Nephron progenitor cell (in vitro differentiated cells): ENCODE measurements around the gene SSX4B.
"Not testable (repeated sequence)": the region's sequence is repeated elsewhere in the genome, so short reads cannot be mapped to it uniquely, and the experiment has no call there.

Experiments used
- DNase-seq: peaks from one replicate; pipeline ENCODE4 v3.0.0; 2021
- H3K27ac Mint-ChIP-seq: 2 replicates; pipeline ENCODE4 v1.8.0; 2021; ENCODE audit warnings: mild to moderate bottlenecking, moderate library complexity, mixed read lengths
- H3K27me3 Mint-ChIP-seq: 2 replicates; pipeline ENCODE4 v1.8.0; 2021; ENCODE audit warnings: mild to moderate bottlenecking, low read depth, mixed read lengths; ENCODE audit not compliant: poor library complexity
- H3K36me3 Mint-ChIP-seq: 2 replicates; pipeline ENCODE4 v1.8.0; 2021; ENCODE audit warnings: low read depth, mixed read lengths
- H3K4me1 Mint-ChIP-seq: 2 replicates; pipeline ENCODE4 v1.8.0; 2021; ENCODE audit warnings: mixed read lengths
- H3K4me3 Mint-ChIP-seq: 2 replicates; pipeline ENCODE4 v1.8.0; 2021; ENCODE audit warnings: mild to moderate bottlenecking, moderate library complexity, mixed read lengths
- H3K9me3 Mint-ChIP-seq: 2 replicates; pipeline ENCODE4 v1.8.0; 2021; ENCODE audit warnings: mild to moderate bottlenecking, moderate library complexity, mixed read lengths
- CTCF ChIP-seq: fragments of 200-600 bp; sonication (generic); IDR thresholded peaks from 2 replicates; pipeline ENCODE4 v1.5.0; 2021; ENCODE audit warnings: antibody characterized with exemption

SSX4B gene

GRCh38 chrX:48357681-48358080 is 54.1 kb downstream of the SSX4B start:
- DNase-seq = no peak
- Mint-ChIP-seq H3K27me3 (peaks cover 5% of the 10 kb centered on the region), H3K9me3 (peaks cover 54% of the 10 kb centered on the region), H3K4me1 (peaks cover 15% of the 10 kb centered on the region), H3K36me3 (no peaks in the 10 kb centered on the region), H3K4me3 (no peak overlapping the region), H3K27ac (no peak overlapping the region)
- no peak for TF ChIP-seq CTCF

- DNase-seq, H3K36me3 Mint-ChIP-seq, H3K27me3 Mint-ChIP-seq, H3K4me3 Mint-ChIP-seq: not testable (repeated sequence)
- Mint-ChIP-seq H3K9me3 (peaks cover 56% of the 10 kb centered on the region), H3K27ac (peak within 1 kb of the TSS; percentile 77), H3K4me1 (peaks cover 15% of the 10 kb centered on the region)
Observed at GRCh38 chrX:48356315-48357094, 55.3 kb downstream of the SSX4B start, which contains the start of gene SSX3. Gene SSX3 (minus strand): TSS chrX:48356703. CDS start chrX:48355249, 1,454 bp downstream.
